Suprapubic skin (tissue), 4 donors: ENCODE measurements around the gene RAB3GAP2. TPM values are rescaled to one million over a fixed set of nuclear protein-coding genes. Genes with fewer than 3 reads are reported as not detected.
A peak's percentile ranks its signal among the peaks of the same experiment; 100 is the strongest.

Experiments
- DNase-seq, 2 donors: peaks; one replicate each; pipeline ENCODE4 v3.0.0-alpha.2; 2019; ENCODE audit warnings: low spot score in 2 of 2
- H3K27ac ChIP-seq: fragments of 200-600 bp; sonication (generic); one replicate; pipeline ENCODE4 v1.5.1; 2019
- H3K27me3 ChIP-seq: fragments of 200-600 bp; sonication (generic); one replicate; pipeline ENCODE4 v1.5.1; 2019
- H3K36me3 ChIP-seq: fragments of 200-600 bp; sonication (generic); one replicate; pipeline ENCODE4 v1.5.1; 2019
- H3K4me1 ChIP-seq: fragments of 200-600 bp; sonication (generic); one replicate; pipeline ENCODE4 v1.5.1; 2019
- H3K4me3 ChIP-seq: fragments of 200-600 bp; sonication (generic); one replicate; pipeline ENCODE4 v1.5.1; 2019; ENCODE audit warnings: mild to moderate bottlenecking
- H3K9me3 ChIP-seq: fragments of 200-600 bp; sonication (generic); one replicate; pipeline ENCODE4 v1.5.1; 2019
- EP300 ChIP-seq: sonication (generic); formaldehyde crosslinking; IDR thresholded peaks from one replicate; pipeline ENCODE4 v1.6.1; 2017; ENCODE audit warnings: antibody characterized with exemption
- POLR2A ChIP-seq, 2 donors: fragments of 450-650 bp; IDR thresholded peaks; one replicate each; pipeline ENCODE4 v1.6.1; 2017; ENCODE audit warnings: antibody characterized with exemption in 2 of 2, mild to moderate bottlenecking in 2 of 2, moderate library complexity in 2 of 2
- POLR2AphosphoS5 ChIP-seq, 3 donors: sonication (generic); formaldehyde crosslinking; IDR thresholded peaks; one replicate each; pipeline ENCODE4 v1.6.1; 2017; ENCODE audit warnings: antibody characterized with exemption in 3 of 3
- WGBS: methylation state at CpG from one replicate; pipeline ENCODE4 v1.1.5; 2018; 5-methylcytosine and 5-hydroxymethylcytosine counted together
- total RNA-seq, 4 donors: library from RNA; depleted of rRNA; stranded (reverse); fragments of >200 nt; gene quantifications; one replicate each; pipeline ENCODE4 v1.1.0, GENCODE V29; 2016
- TF ChIP-seq, protein P1 (sequence below), 2 donors: fragments of 200-600 bp in 1 of 2; fragments of 450-650 bp in 1 of 2; sonication (generic) in 1 of 2; IDR thresholded peaks; one replicate each; pipeline ENCODE4 v1.5.1; 2016 to 2019; ENCODE audit warnings: antibody characterized with exemption in 2 of 2, mild to moderate bottlenecking in 1 of 2, moderate library complexity in 1 of 2

The RAB3GAP2 gene
- total RNA-seq, 4 donors from 2014 or later, result 15.3 to 31.8 (median 18.3) TPM

DNA sequence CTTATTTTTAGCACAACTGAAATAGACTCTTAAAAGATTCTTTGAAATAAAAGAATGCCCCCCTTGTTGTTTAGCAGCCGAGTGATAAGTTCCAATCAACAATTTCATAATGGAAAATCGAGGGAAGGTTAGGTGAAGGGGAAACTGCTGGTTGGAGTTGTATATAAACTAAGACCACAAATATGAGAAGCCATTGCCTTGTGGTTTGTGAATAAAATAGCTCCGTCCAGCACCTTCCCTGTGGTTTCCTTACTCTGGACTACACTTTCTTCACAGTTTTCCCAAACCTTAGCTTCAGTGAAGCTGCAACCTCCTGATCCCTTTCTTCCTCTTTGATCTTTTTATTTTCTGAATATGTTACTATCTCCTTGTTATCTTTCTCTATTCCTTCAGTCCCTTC is 6.7 kb upstream of the RAB3GAP2 start:
- DNase-seq, result no peak
- TF ChIP-seq, protein P1, sequence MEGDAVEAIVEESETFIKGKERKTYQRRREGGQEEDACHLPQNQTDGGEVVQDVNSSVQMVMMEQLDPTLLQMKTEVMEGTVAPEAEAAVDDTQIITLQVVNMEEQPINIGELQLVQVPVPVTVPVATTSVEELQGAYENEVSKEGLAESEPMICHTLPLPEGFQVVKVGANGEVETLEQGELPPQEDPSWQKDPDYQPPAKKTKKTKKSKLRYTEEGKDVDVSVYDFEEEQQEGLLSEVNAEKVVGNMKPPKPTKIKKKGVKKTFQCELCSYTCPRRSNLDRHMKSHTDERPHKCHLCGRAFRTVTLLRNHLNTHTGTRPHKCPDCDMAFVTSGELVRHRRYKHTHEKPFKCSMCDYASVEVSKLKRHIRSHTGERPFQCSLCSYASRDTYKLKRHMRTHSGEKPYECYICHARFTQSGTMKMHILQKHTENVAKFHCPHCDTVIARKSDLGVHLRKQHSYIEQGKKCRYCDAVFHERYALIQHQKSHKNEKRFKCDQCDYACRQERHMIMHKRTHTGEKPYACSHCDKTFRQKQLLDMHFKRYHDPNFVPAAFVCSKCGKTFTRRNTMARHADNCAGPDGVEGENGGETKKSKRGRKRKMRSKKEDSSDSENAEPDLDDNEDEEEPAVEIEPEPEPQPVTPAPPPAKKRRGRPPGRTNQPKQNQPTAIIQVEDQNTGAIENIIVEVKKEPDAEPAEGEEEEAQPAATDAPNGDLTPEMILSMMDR (IDR thresholded peaks at IDR 0.05), result no peak
- TF ChIP-seq POLR2AphosphoS5 (IDR thresholded peaks at IDR 0.05), result no peak
- no peak for TF ChIP-seq POLR2A (IDR thresholded peaks at IDR 0.05)
- no peak for TF ChIP-seq EP300
- H3K9me3 ChIP-seq, result no peaks in the 10 kb centered on the region
- no peak overlapping the region for H3K27ac ChIP-seq
- H3K4me3 ChIP-seq, result no peak overlapping the region
- no peaks in the 10 kb centered on the region for H3K36me3 ChIP-seq
- H3K4me1 ChIP-seq, result no peaks in the 10 kb centered on the region
- WGBS, result 65% methylated on average over 3 of the region's 3 CpGs
- H3K27me3 ChIP-seq, result no peaks in the 10 kb centered on the region

DNA sequence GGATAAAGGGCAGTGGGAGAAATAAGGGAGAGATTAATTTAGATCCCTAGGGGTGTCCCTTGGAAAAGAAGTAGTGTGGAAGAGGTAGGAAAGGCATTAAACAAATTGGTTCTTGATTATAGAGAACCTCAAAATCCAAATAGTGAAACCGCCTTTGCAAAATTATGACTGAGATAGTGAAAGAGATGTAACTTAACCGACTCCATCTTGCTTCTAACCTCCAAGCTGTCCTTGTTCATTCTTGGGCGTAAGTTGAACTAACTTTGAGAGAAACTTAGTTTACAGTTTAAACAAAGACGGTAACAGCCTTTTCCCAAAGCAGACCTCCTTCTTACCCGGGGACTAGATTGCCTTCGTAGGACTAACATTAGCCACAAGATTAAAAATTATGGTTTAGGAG is 3.2 kb upstream of the RAB3GAP2 start:
- no peak overlapping the region for H3K27ac ChIP-seq

DNA sequence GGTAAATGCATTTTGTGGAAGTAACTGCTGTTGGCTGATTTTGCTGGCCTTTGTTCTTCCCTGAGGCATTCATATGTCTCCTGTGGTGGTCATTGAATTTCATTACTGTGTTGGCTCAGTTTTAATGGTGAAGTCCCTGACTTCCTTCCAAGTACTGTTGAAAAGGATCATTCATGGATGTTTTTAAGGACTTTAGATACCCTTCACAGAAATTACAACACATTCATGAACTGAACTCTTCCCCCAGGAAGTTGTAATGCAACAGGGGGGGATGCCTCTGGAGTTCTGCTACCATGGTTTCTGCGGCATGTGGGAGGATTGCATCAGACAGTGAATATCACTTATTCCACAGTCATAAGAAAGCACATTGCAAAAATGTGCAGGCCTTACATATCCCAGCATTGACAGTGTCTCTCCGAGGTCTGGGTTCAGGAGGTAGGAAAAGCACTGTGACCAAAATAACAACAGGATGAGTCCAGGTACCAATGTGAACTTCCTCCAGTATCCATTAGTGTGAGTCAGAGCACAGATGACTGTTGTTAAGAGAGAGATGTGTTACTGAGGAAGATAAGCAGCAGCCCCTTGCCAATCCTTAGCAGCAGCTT is 2.1 kb upstream of the RAB3GAP2 start:
- H3K4me1 ChIP-seq, result peaks cover 28% of the 10 kb centered on the region
- DNase-seq, result no peak
- 71% methylated on average over 2 of the region's 2 CpGs for WGBS
- H3K27me3 ChIP-seq, result no peaks in the 10 kb centered on the region
- H3K4me3 ChIP-seq, result no peak overlapping the region
- H3K27ac ChIP-seq, result no peak overlapping the region
- H3K9me3 ChIP-seq, result no peaks in the 10 kb centered on the region
- TF ChIP-seq POLR2AphosphoS5 (IDR thresholded peaks at IDR 0.05) (no peak), EP300 (no peak), POLR2A (IDR thresholded peaks at IDR 0.05) (no peak)
- TF ChIP-seq, protein P1 (IDR thresholded peaks at IDR 0.05), result no peak
- no peaks in the 10 kb centered on the region for H3K36me3 ChIP-seq

More for the DNA sequence above, 3.2 kb upstream of the RAB3GAP2 start:
- no peak for DNase-seq
- Histone ChIP-seq H3K27me3 (no peaks in the 10 kb centered on the region), H3K36me3 (no peaks in the 10 kb centered on the region), H3K9me3 (no peaks in the 10 kb centered on the region), H3K4me1 (peaks cover 18% of the 10 kb centered on the region), H3K4me3 (no peak overlapping the region)
- TF ChIP-seq POLR2AphosphoS5 (IDR thresholded peaks at IDR 0.05), result no peak
- TF ChIP-seq, protein P1 (IDR thresholded peaks at IDR 0.05), result no peak
- TF ChIP-seq EP300, result no peak
- no peak for TF ChIP-seq POLR2A (IDR thresholded peaks at IDR 0.05)
- WGBS, result 93% methylated on average over 6 of the region's 6 CpGs

DNA sequence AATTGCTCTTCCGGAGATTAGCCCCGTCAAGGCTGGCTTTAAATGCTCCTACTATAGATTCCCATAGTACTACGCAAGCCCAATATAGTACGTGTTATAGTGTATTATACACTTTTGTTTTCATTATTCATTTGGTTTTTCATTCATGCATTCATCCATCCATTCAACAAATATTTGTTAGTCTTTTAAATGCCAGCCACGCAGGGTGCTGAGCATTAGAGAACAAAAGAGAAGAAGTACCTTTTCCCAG is 513 bp upstream of the RAB3GAP2 start:
- Histone ChIP-seq H3K4me3 (peak overlapping the region; percentile 97), H3K4me1 (peaks cover 28% of the 10 kb centered on the region), H3K9me3 (no peaks in the 10 kb centered on the region), H3K27ac (peak overlapping the region; percentile 87), H3K36me3 (no peaks in the 10 kb centered on the region), H3K27me3 (no peaks in the 10 kb centered on the region)
- no peak for TF ChIP-seq POLR2A (IDR thresholded peaks at IDR 0.05)
- TF ChIP-seq EP300, result no peak
- TF ChIP-seq, protein P1 (IDR thresholded peaks at IDR 0.05), result no peak
- TF ChIP-seq POLR2AphosphoS5 (IDR thresholded peaks at IDR 0.05), result no peak
- 1% methylated on average over 5 of the region's 5 CpGs for WGBS
- no peak for DNase-seq

DNA sequence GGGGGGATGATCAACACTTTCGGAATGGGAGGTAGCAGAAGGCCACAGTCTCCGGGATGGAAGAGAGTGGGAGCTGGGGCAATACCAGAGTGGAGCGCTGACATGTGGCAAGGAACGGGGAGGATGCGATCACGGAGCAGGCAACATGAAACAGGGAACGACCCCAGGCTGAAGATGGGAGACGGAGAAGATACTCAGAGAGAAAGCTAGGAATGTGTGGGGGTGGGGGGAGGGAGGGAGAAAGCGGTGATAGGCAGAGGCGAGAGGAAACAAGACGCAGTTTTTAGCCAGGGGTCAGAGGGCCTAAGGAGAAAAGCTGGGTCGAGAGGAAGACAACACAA is 577 bp downstream of the RAB3GAP2 start:
- H3K36me3 ChIP-seq, result peaks cover 9% of the 10 kb centered on the region
- peak overlapping the region; percentile 97 for H3K4me3 ChIP-seq
- no peaks in the 10 kb centered on the region for H3K9me3 ChIP-seq
- peaks cover 32% of the 10 kb centered on the region for H3K4me1 ChIP-seq
- no peak for DNase-seq
- TF ChIP-seq POLR2AphosphoS5 (IDR thresholded peaks at IDR 0.05) (no peak), EP300 (no peak), POLR2A (IDR thresholded peaks at IDR 0.05) (no peak)
- TF ChIP-seq, protein P1 (IDR thresholded peaks at IDR 0.05), result no peak
- peak overlapping the region; percentile 87 for H3K27ac ChIP-seq
- WGBS, result 0% methylated on average over 12 of the region's 12 CpGs
- no peaks in the 10 kb centered on the region for H3K27me3 ChIP-seq
